Measurements from ENCODE around the gene MYOM3.

GRCh38 chr1:24136956-24137539, 25.1 kb upstream of the MYOM3 start:
- TF ChIP-seq CTCF (conservative IDR thresholded peaks at IDR 0.05; ENCODE audit: low read depth, low read length): no peak
- no peak for TF ChIP-seq EZH2 (IDR thresholded peaks at IDR 0.05; ENCODE audit: borderline replicate concordance, low read depth, low read length, poor library complexity, severe bottlenecking)

Data from A673 (cell line).